H1 (cell line): Measurements from ENCODE around the gene KTN1. TPM values are rescaled to one million over a fixed set of nuclear protein-coding genes. Genes with fewer than 3 reads are reported as not detected.

ENCODE experiments used
- CTCF ChIA-PET: fragments of 300-600 bp; sonication (Branson Sonifier 250); formaldehyde crosslinking; loops from one replicate; lab custom pipeline; 2021; ENCODE audit not compliant: partially characterized antibody; lab: Charles Lee
- POLR2A ChIA-PET: fragments of 300-600 bp; sonication (Branson Sonifier 250); formaldehyde crosslinking; loops from one replicate; lab custom pipeline; 2021; ENCODE audit warnings: inconsistent platforms; ENCODE audit not compliant: partially characterized antibody; lab: Charles Lee
- DNase-seq, 2 experiments: peaks; one replicate each; pipeline versions ENCODE4 v3.0.0 to v3.0.0-alpha.2; 2010 to 2022; ENCODE audit warnings: low spot score in 2 of 2, low read depth in 1 of 2, mixed read lengths in 1 of 2
- FAIRE-seq: peaks from 2 replicates; lab custom pipeline; 2011; peaks lifted over from hg19 to GRCh38; lab: Jason Lieb, UNC
- H2AFZ ChIP-seq: 2 replicates; pipeline ENCODE4 v1.8.1; 2012; ENCODE audit warnings: low read length, inconsistent platforms
- H2AK5ac ChIP-seq: 2 replicates; pipeline ENCODE4 v1.6.1; 2013; ENCODE audit warnings: low read depth, low read length
- H2BK120ac ChIP-seq: replicated peaks from 2 replicates; pipeline ENCODE3; 2013; ENCODE audit warnings: low read depth, low read length, inconsistent platforms
- H2BK12ac ChIP-seq: 2 replicates; pipeline ENCODE4 v1.6.1; 2013; ENCODE audit warnings: low read depth, low read length
- H2BK15ac ChIP-seq: 2 replicates; pipeline ENCODE4 v1.6.1; 2013; ENCODE audit warnings: low read length
- H2BK20ac ChIP-seq: 2 replicates; pipeline ENCODE4 v1.6.1; 2013; ENCODE audit warnings: low read length
- H2BK5ac ChIP-seq: 2 replicates; pipeline ENCODE4 v1.6.1; 2013; ENCODE audit warnings: low read depth, low read length
- H3K14ac ChIP-seq: 2 replicates; pipeline ENCODE4 v1.6.1; 2013; ENCODE audit warnings: inconsistent platforms; ENCODE audit not compliant: insufficient read length
- H3K18ac ChIP-seq: 2 replicates; pipeline ENCODE4 v1.6.1; 2013; ENCODE audit warnings: low read length; ENCODE audit errors: extremely low read depth
- H3K23ac ChIP-seq: 2 replicates; pipeline ENCODE4 v1.6.1; 2013; ENCODE audit warnings: inconsistent platforms; ENCODE audit not compliant: insufficient read length
- H3K23me2 ChIP-seq: 2 replicates; pipeline ENCODE4 v1.6.1; 2013; ENCODE audit warnings: low read depth, low read length
- H3K27ac ChIP-seq: 2 replicates; pipeline ENCODE4 v1.6.1; 2011; ENCODE audit warnings: low read depth, low read length, inconsistent platforms
- H3K27me3 ChIP-seq, 4 experiments: replicated peaks in 1 of 4; 1 replicate in 1 of 4; 2 replicates in 3 of 4; pipeline versions ENCODE4 v1.6.1 to v1.8.1; 2011 to 2013; ENCODE audit warnings: low read length in 3 of 4, mild to moderate bottlenecking in 3 of 4, inconsistent platforms in 2 of 4, mixed read lengths in 2 of 4, moderate library complexity in 1 of 4; ENCODE audit not compliant: control insufficient read depth in 3 of 4, insufficient read depth in 3 of 4; ENCODE audit errors: extremely low read depth in 1 of 4
- H3K36me3 ChIP-seq, 4 experiments: 2 replicates each; pipeline versions ENCODE4 v1.6.1 to v1.8.1; 2011 to 2013; ENCODE audit warnings: mild to moderate bottlenecking in 4 of 4, low read length in 3 of 4, moderate library complexity in 2 of 4, control low read depth in 1 of 4, inconsistent platforms in 1 of 4; ENCODE audit not compliant: insufficient read depth in 4 of 4, control insufficient read depth in 2 of 4
- H3K4ac ChIP-seq: replicated peaks from 2 replicates; pipeline ENCODE3; 2013; ENCODE audit warnings: low read length, low read depth, mixed read lengths, inconsistent platforms; ENCODE audit not compliant: insufficient read length
- H3K4me1 ChIP-seq, 4 experiments: replicated peaks in 1 of 4; 1 replicate in 1 of 4; 2 replicates in 3 of 4; pipeline versions ENCODE4 v1.6.1 to v1.8.1; 2011 to 2013; ENCODE audit warnings: low read length in 3 of 4, inconsistent platforms in 2 of 4, mixed read lengths in 1 of 4; ENCODE audit not compliant: insufficient read depth in 4 of 4, control insufficient read depth in 3 of 4
- H3K4me2 ChIP-seq, 2 experiments: 2 replicates each; pipeline versions ENCODE4 v1.6.1 to v1.8.1; 2011 to 2013; ENCODE audit warnings: low read depth in 2 of 2, low read length in 2 of 2, control low read depth in 1 of 2, inconsistent platforms in 1 of 2, mild to moderate bottlenecking in 1 of 2; ENCODE audit not compliant: insufficient read depth in 1 of 2
- H3K4me3 ChIP-seq, 4 experiments: fragments of 200-600, 300-600 bp in 1 of 4; sonication (generic), shearing (Covaris generic), sonication (Bioruptor Twin) in 1 of 4; 2 replicates each; pipeline versions ENCODE4 v1.5.1 to v1.8.1; 2011 to 2016; ENCODE audit warnings: low read length in 4 of 4, low read depth in 3 of 4, control low read depth in 2 of 4, inconsistent platforms in 2 of 4, mild to moderate bottlenecking in 2 of 4, mixed read lengths in 1 of 4, moderate library complexity in 1 of 4; ENCODE audit not compliant: insufficient read depth in 2 of 4; ENCODE audit errors: extremely low read depth in 1 of 4
- H3K56ac ChIP-seq: replicated peaks from 2 replicates; pipeline ENCODE3; 2013; ENCODE audit warnings: low read depth, mild to moderate bottlenecking, mixed read lengths, low read length, inconsistent platforms; ENCODE audit not compliant: insufficient read length
- H3K79me1 ChIP-seq: 2 replicates; pipeline ENCODE4 v1.6.1; 2013; ENCODE audit warnings: low read depth, low read length, control low read depth
- H3K79me2 ChIP-seq, 2 experiments: 2 replicates each; pipeline versions ENCODE4 v1.6.1 to v1.8.1; 2012 to 2013; ENCODE audit warnings: low read length in 2 of 2, mild to moderate bottlenecking in 2 of 2, inconsistent platforms in 1 of 2; ENCODE audit not compliant: insufficient read depth in 2 of 2, control insufficient read depth in 1 of 2
- H3K9ac ChIP-seq, 4 experiments: replicated peaks in 1 of 4; 1 replicate in 1 of 4; 2 replicates in 3 of 4; pipeline versions ENCODE4 v1.6.1 to v1.8.1; 2011 to 2013; ENCODE audit warnings: low read depth in 3 of 4, low read length in 3 of 4, control low read depth in 2 of 4, mild to moderate bottlenecking in 2 of 4, moderate library complexity in 2 of 4, inconsistent platforms in 1 of 4; ENCODE audit errors: extremely low read depth in 1 of 4
- H3K9me3 ChIP-seq, 2 experiments: 2 replicates each; pipeline versions ENCODE4 v1.6.1 to v1.8.1; 2012 to 2013; ENCODE audit warnings: mild to moderate bottlenecking in 2 of 2, moderate library complexity in 2 of 2, control low read depth in 1 of 2, inconsistent platforms in 1 of 2, low read depth in 1 of 2, low read length in 1 of 2, mixed read lengths in 1 of 2; ENCODE audit not compliant: insufficient read depth in 2 of 2
- H4K20me1 ChIP-seq, 2 experiments: replicated peaks in 1 of 2; 2 replicates each; pipeline versions ENCODE3 to v1.8.1; 2011 to 2013; ENCODE audit warnings: inconsistent platforms in 2 of 2, low read length in 2 of 2, mild to moderate bottlenecking in 1 of 2; ENCODE audit not compliant: insufficient read depth in 2 of 2, control insufficient read depth in 1 of 2
- H4K5ac ChIP-seq: 2 replicates; pipeline ENCODE4 v1.6.1; 2013; ENCODE audit warnings: low read length, low read depth, mixed read lengths, inconsistent platforms; ENCODE audit not compliant: insufficient read length
- H4K8ac ChIP-seq: 2 replicates; pipeline ENCODE4 v1.8.0; 2013; ENCODE audit warnings: mild to moderate bottlenecking, moderate library complexity, low read length, inconsistent platforms; ENCODE audit not compliant: insufficient read depth; ENCODE audit errors: extremely low read depth
- H4K91ac ChIP-seq: replicated peaks from 2 replicates; pipeline ENCODE3; 2013; ENCODE audit warnings: low read length, mixed read lengths, inconsistent platforms; ENCODE audit not compliant: insufficient read length
- BRCA1 ChIP-seq: IDR thresholded peaks from 2 replicates; pipeline ENCODE4 v1.6.1; 2012; ENCODE audit warnings: low read depth, low read length, improper control_type of control experiment
- CHD1 ChIP-seq: IDR thresholded peaks from 2 replicates; pipeline ENCODE4 v1.6.1; 2012; ENCODE audit warnings: low read depth, low read length, improper control_type of control experiment
- CHD2 ChIP-seq: IDR thresholded peaks from 2 replicates; pipeline ENCODE4 v1.6.1; 2012; ENCODE audit warnings: low read length, improper control_type of control experiment
- CTBP2 ChIP-seq: IDR thresholded peaks from 2 replicates; pipeline ENCODE4 v1.7.0; 2011; ENCODE audit warnings: borderline replicate concordance, mild to moderate bottlenecking, moderate library complexity, mixed read lengths, low read length; ENCODE audit not compliant: insufficient read depth, insufficient read length
- GTF2F1 ChIP-seq: IDR thresholded peaks from 2 replicates; pipeline ENCODE4 v1.6.1; 2012; ENCODE audit warnings: low read depth, low read length, improper control_type of control experiment, borderline replicate concordance
- HDAC6 ChIP-seq: IDR thresholded peaks from one replicate; pipeline ENCODE4 v1.7.1; 2012; ENCODE audit warnings: low read depth, mild to moderate bottlenecking, inconsistent platforms, low read length, moderate library complexity
- KDM1A ChIP-seq: fragments of 200-600, 300-600 bp; sonication (generic); IDR thresholded peaks from 2 replicates; pipeline ENCODE4 v1.7.1; 2016; ENCODE audit warnings: mild to moderate bottlenecking, low read length, borderline replicate concordance
- KDM4A ChIP-seq: IDR thresholded peaks from one replicate; pipeline ENCODE4 v1.7.1; 2012; ENCODE audit warnings: low read depth, mild to moderate bottlenecking, moderate library complexity, low read length, inconsistent platforms; ENCODE audit not compliant: severe bottlenecking
- RAD21 ChIP-seq, 2 experiments: IDR thresholded peaks in 1 of 2; conservative IDR thresholded peaks in 1 of 2; 2 replicates each; pipeline ENCODE4 v1.6.1; 2011; ENCODE audit warnings: low read depth in 2 of 2, low read length in 2 of 2, improper control_type of control experiment in 1 of 2, inconsistent platforms in 1 of 2, mild to moderate bottlenecking in 1 of 2, moderate library complexity in 1 of 2
- SIN3A ChIP-seq, 2 experiments: IDR thresholded peaks in 1 of 2; conservative IDR thresholded peaks in 1 of 2; 2 replicates each; pipeline ENCODE4 v1.6.1; 2011 to 2012; ENCODE audit warnings: low read length in 2 of 2, improper control_type of control experiment in 1 of 2, low read depth in 1 of 2, mild to moderate bottlenecking in 1 of 2
- TCF12 ChIP-seq: IDR thresholded peaks from 2 replicates; pipeline ENCODE4 v1.6.1; 2011; ENCODE audit warnings: low read depth, mild to moderate bottlenecking, low read length
- USF2 ChIP-seq: IDR thresholded peaks from 2 replicates; pipeline ENCODE4 v1.6.1; 2011; ENCODE audit warnings: low read length, improper control_type of control experiment
- WGBS, 2 experiments: shearing (Covaris generic) in 1 of 2; methylation state at CpG; one replicate each; pipeline versions ENCODE4 v1.1.6 to v1.1.7; 2013 to 2015; ENCODE audit warnings: low lambda C conversion rate in 2 of 2, mixed read lengths in 2 of 2, inconsistent platforms in 1 of 2, low coverage in 1 of 2, missing lambda C conversion rate in 1 of 2; ENCODE audit not compliant: insufficient replicate concordance in 2 of 2, insufficient coverage in 1 of 2, insufficient read length in 1 of 2; ENCODE audit errors: extremely low coverage in 1 of 2, missing lambda C conversion rate in 1 of 2; 5-methylcytosine and 5-hydroxymethylcytosine counted together
- polyA plus RNA-seq, 7 experiments: library from polyadenylated mRNA; depleted of rRNA in 3 of 7; stranded (reverse) in 5 of 7; unstranded in 2 of 7; fragments of >200 nt in 5 of 7; fragments of 200-250 nt in 2 of 7; gene quantifications; 1 replicate in 5 of 7; 2 replicates in 1 of 7; 4 replicates in 1 of 7; pipeline versions ENCODE4 v1.2.1 to v1.2.3, GENCODE V29; 2011 to 2013; ENCODE audit warnings: missing spikeins in 2 of 7, mixed read lengths in 2 of 7
- total RNA-seq: library from RNA; stranded (reverse); fragmentation: NEBNext Ultra II Directional; extraction: Animal tissue kit (Norgen Biotek cat#: 25700); gene quantifications from 2 replicates; pipeline ENCODE4 v1.2.1, GENCODE V29; 2021

Gene KTN1
- total and polyA plus RNA-seq, 2 of the 8 experiments (the other 6 are each of a cell fraction or from before 2014, with no cell fraction given) = 15.4 to 151 TPM

GRCh38 chr14:55530464-55530863 is 49.5 kb upstream of the KTN1 start:
- no peak overlapping the region for H2BK120ac ChIP-seq
- TF ChIP-seq GTF2F1 = no peak
- TF ChIP-seq CHD1 = no peak
- no peak for TF ChIP-seq RAD21 (IDR thresholded peaks at IDR 0.05 in 1 of 2, conservative IDR thresholded peaks at IDR 0.05 in 1 of 2; ENCODE audit: low read depth in 2 of 2, low read length in 2 of 2)
- no peak for TF ChIP-seq SIN3A (conservative IDR thresholded peaks at IDR 0.05 in 1 of 2, IDR thresholded peaks at IDR 0.05 in 1 of 2; ENCODE audit: low read depth in 1 of 2, low read length in 2 of 2)
- TF ChIP-seq USF2 = no peak
- no peak for TF ChIP-seq CHD2
- TF ChIP-seq CTBP2 = no peak
- TF ChIP-seq KDM1A = no peak
- no peak for TF ChIP-seq TCF12
- TF ChIP-seq BRCA1 = no peak
- TF ChIP-seq KDM4A = no peak
- TF ChIP-seq HDAC6 = no peak

More at GRCh38 chr14:55530464-55530863, 49.5 kb upstream of the KTN1 start:
- H2BK20ac ChIP-seq = no peak overlapping the region
- no peaks in the 10 kb centered on the region for H3K36me3 ChIP-seq
- H3K9me3 ChIP-seq = no peaks in the 10 kb centered on the region
- ChIA-PET CTCF (interaction anchor here (1.0 to 2.0 kb wide), 4 partner anchors 29 to 87 kb away, joined by 3 to 5 read pairs (median 4); no protein-coding TSS in a partner anchor), POLR2A (no interaction called here)
- no peak overlapping the region for H2BK12ac ChIP-seq
- DNase-seq (no peak), FAIRE-seq (no peak)
- no peak overlapping the region for H2AK5ac ChIP-seq
- no peak overlapping the region for H4K5ac ChIP-seq
- H3K18ac ChIP-seq = no peak overlapping the region
- peak overlapping the region; percentile 26; the same call in 1 of the 2 replicates for H2AFZ ChIP-seq
- peaks cover 0 to 3% (median 1%) of the 10 kb centered on the region in 4 experiments; a peak in 2 of 7 replicates for H3K4me1 ChIP-seq
- H3K27me3 ChIP-seq = no peaks in the 10 kb centered on the region
- no peak overlapping the region for H3K27ac ChIP-seq
- H3K14ac ChIP-seq = no peak overlapping the region
- H3K23ac ChIP-seq = no peak overlapping the region
- H3K79me1 ChIP-seq = no peaks in the 10 kb centered on the region
- H4K8ac ChIP-seq = no peak overlapping the region
- no peaks in the 10 kb centered on the region for H3K23me2 ChIP-seq
- H3K4me3 ChIP-seq = no peak overlapping the region
- no peak overlapping the region for H4K91ac ChIP-seq
- WGBS, 2 experiments = 86% methylated on average over 3 of the region's 3 CpGs; no CpG with 5 or more reads in 1 of the 2 experiments
- no peak overlapping the region for H3K56ac ChIP-seq
- H3K4ac ChIP-seq = no peak overlapping the region
- no peak overlapping the region for H3K9ac ChIP-seq
- no peak overlapping the region for H3K4me2 ChIP-seq
- peak overlapping the region; percentile 37; the same call in 1 of the 2 replicates for H2BK15ac ChIP-seq
- H3K79me2 ChIP-seq = no peaks in the 10 kb centered on the region
- H2BK5ac ChIP-seq = no peak overlapping the region
- no peaks in the 10 kb centered on the region for H4K20me1 ChIP-seq
